ENCODE results near the gene MTPN.

The MTPN gene

GRCh38 chr7:135879233-135879632 lies 97.9 kb downstream of the MTPN start:
- DNase-seq: no peak

GRCh38 chr7:135878284-135878683 lies 98.9 kb downstream of the MTPN start:
- DNase-seq: no peak

DNA sequence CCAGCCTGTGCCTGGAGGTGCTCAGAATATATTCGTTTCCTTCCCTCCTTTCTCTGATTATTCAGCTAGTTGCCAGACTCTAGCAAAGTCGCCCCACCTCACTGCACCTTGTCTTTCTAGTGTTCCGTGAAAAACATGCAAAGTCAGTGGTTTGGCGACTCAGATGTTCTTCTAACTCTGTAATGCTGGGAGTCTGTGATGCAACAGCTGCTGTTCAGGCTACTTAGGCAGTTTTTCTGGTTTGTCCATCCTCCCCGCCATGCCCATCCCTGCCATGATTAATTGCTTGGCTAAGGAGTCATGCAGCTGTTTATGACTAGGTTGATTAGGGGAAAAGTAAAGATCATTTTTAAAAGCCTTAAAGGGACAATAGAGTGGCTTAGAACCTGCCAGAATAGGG lies 99.4 kb downstream of the MTPN start:
- DNase-seq: no peak

Measured in hematopoietic multipotent progenitor cell treated with erythropoietin and hydrocortisone succinate and interleukin-3 and kit ligand, for 8 days (in vitro differentiated cells).